Spleen (tissue), 11 donors: ENCODE data around the gene ATP13A5. TPM values are rescaled to one million over a fixed set of nuclear protein-coding genes. Genes with fewer than 3 reads are reported as not detected.

Experiments used
- DNase-seq: peaks from one replicate; pipeline ENCODE4 v3.0.0-alpha.2; 2020
- H3K27ac ChIP-seq, 8 donors: fragments of 200-600 bp; sonication (generic) in 7 of 8; 1 replicate in 4 of 8; 2 replicates in 4 of 8; pipeline versions ENCODE4 v1.5.0 to v1.8.0; 2016 to 2021; ENCODE audit warnings: inconsistent platforms in 4 of 8, mild to moderate bottlenecking in 4 of 8, moderate library complexity in 1 of 8
- H3K27me3 ChIP-seq, 7 donors: fragments of 200-600 bp; sonication (generic) in 6 of 7; replicated peaks in 1 of 7; 1 replicate in 4 of 7; 2 replicates in 3 of 7; pipeline versions ENCODE4 v1.5.0 to v1.8.0; 2016 to 2021; ENCODE audit warnings: inconsistent platforms in 3 of 7, mild to moderate bottlenecking in 1 of 7
- H3K36me3 ChIP-seq, 6 donors: fragments of 200-600 bp; sonication (generic) in 5 of 6; 1 replicate in 4 of 6; 2 replicates in 2 of 6; pipeline versions ENCODE4 v1.5.0 to v1.8.0; 2016 to 2021; ENCODE audit warnings: inconsistent platforms in 2 of 6
- H3K4me1 ChIP-seq, 6 donors: fragments of 200-600 bp; sonication (generic) in 5 of 6; 1 replicate in 3 of 6; 2 replicates in 3 of 6; pipeline versions ENCODE4 v1.5.0 to v1.8.0; 2016 to 2021; ENCODE audit warnings: inconsistent platforms in 3 of 6
- H3K4me3 ChIP-seq, 8 donors: fragments of 200-600 bp; sonication (generic) in 7 of 8; 1 replicate in 4 of 8; 2 replicates in 4 of 8; pipeline versions ENCODE4 v1.5.0 to v1.8.0; 2016 to 2021; ENCODE audit warnings: inconsistent platforms in 4 of 8, mild to moderate bottlenecking in 4 of 8, moderate library complexity in 2 of 8
- H3K9me3 ChIP-seq, 8 donors: fragments of 200-600 bp; sonication (generic) in 7 of 8; 1 replicate in 4 of 8; 2 replicates in 4 of 8; pipeline versions ENCODE4 v1.5.0 to v1.8.0; 2016 to 2021; ENCODE audit warnings: inconsistent platforms in 4 of 8
- POLR2A ChIP-seq, 3 donors: fragments of 450-650 bp; IDR thresholded peaks; one replicate each; pipeline ENCODE4 v1.5.1; 2017; ENCODE audit warnings: antibody characterized with exemption in 3 of 3, mild to moderate bottlenecking in 1 of 3
- POLR2AphosphoS5 ChIP-seq, 3 donors: sonication (generic); formaldehyde crosslinking; IDR thresholded peaks; one replicate each; pipeline ENCODE4 v1.5.1; 2017; ENCODE audit warnings: antibody characterized with exemption in 3 of 3
- WGBS, 5 donors: extraction: QIAGEN DNeasy Blood & Tissue Kit in 3 of 5; methylation state at CpG; one replicate each; pipeline versions ENCODE4 v1.1.5 to v1.1.7; 2013 to 2018; 5-methylcytosine and 5-hydroxymethylcytosine counted together
- intact Hi-C: fragments of 100-400 bp; cut with DNase I; formaldehyde crosslinking; loops from one replicate; pipeline ENCODE4 v1.15.0; 2023; ENCODE audit warnings: low total_unique reads
- polyA plus RNA-seq, 3 donors: library from polyadenylated mRNA; stranded (reverse); fragments of 200-250 nt; gene quantifications; one replicate each; pipeline ENCODE4 v1.2.1, GENCODE V29; 2013
- total RNA-seq, 7 donors: library from RNA; depleted of rRNA in 3 of 7; stranded (reverse); fragments of >200 nt in 3 of 7; fragmentation: NEBNext Ultra II Directional in 4 of 7; extraction: Animal tissue kit (Norgen Biotek cat#: 25700) in 4 of 7; gene quantifications; one replicate each; pipeline versions ENCODE4 v1.1.0 to v1.2.1, GENCODE V29; 2016 to 2021
- TF ChIP-seq, protein P1 (sequence below), 11 experiments: fragments of 200-600 bp in 7 of 11; fragments of 450-650 bp in 4 of 11; sonication (generic) in 4 of 11; IDR thresholded peaks in 8 of 11; conservative IDR thresholded peaks in 3 of 11; 1 replicate in 7 of 11; 2 replicates in 4 of 11; pipeline versions ENCODE4 v1.4.0 to v1.8.0; 2016 to 2021; ENCODE audit warnings: antibody characterized with exemption in 11 of 11, inconsistent platforms in 4 of 11, mild to moderate bottlenecking in 1 of 11
- donor health status: healthy with polysubstance abuse.
- donor health status: DM: no; HTN: no; CAD: no; lungs with moderate emphysema.
- donor health status: DM: no; HTN: no; CAD: no.
- donor health status: Bipolar disorder and iron deficiency.
- donor health status: healthy.
- donor health status: DM: no; HTN: no; CAD: no.
- donor health status: DM: yes; HTN: yes; CAD: no.

The ATP13A5 gene
- total and polyA plus RNA-seq, 10 donors: 0.13 TPM; not detected in 9

DNA sequence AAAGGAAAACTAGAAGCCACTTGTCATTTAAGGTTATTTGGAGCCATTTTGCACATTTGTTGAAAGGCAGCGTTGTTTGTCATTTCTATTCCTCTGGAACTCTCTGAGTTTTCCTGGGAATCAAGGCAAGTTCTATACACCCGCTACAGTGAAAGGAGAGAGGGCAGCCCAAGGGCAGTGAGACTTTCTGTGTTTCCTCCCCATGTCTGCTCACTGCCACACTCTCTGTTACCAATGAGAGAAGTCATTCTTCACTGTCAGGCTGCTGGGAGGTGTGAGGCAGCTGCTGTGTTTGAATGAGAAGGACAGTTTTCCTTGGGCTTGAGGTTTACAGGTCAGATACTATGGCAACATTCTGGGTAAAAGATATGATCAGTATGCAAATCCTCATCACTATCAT lies 36.0 kb downstream of the ATP13A5 start:
- no peak overlapping the region for H3K27ac ChIP-seq
- WGBS, 5 donors: 57 to 76% (median 72%) methylated on average over 2 of the region's 2 CpGs
- TF ChIP-seq, protein P1, sequence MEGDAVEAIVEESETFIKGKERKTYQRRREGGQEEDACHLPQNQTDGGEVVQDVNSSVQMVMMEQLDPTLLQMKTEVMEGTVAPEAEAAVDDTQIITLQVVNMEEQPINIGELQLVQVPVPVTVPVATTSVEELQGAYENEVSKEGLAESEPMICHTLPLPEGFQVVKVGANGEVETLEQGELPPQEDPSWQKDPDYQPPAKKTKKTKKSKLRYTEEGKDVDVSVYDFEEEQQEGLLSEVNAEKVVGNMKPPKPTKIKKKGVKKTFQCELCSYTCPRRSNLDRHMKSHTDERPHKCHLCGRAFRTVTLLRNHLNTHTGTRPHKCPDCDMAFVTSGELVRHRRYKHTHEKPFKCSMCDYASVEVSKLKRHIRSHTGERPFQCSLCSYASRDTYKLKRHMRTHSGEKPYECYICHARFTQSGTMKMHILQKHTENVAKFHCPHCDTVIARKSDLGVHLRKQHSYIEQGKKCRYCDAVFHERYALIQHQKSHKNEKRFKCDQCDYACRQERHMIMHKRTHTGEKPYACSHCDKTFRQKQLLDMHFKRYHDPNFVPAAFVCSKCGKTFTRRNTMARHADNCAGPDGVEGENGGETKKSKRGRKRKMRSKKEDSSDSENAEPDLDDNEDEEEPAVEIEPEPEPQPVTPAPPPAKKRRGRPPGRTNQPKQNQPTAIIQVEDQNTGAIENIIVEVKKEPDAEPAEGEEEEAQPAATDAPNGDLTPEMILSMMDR (IDR thresholded peaks at IDR 0.05 in 8 of 11, conservative IDR thresholded peaks at IDR 0.05 in 3 of 11): no peak
- no peak for TF ChIP-seq POLR2AphosphoS5 (IDR thresholded peaks at IDR 0.05)
- TF ChIP-seq POLR2A (IDR thresholded peaks at IDR 0.05): no peak
- H3K4me1 ChIP-seq: no peaks in the 10 kb centered on the region
- peaks cover 0 to 3% (median 0%) of the 10 kb centered on the region in 7 donors for H3K27me3 ChIP-seq
- H3K9me3 ChIP-seq: peaks cover 0 to 1% (median 0%) of the 10 kb centered on the region in 8 donors
- no peaks in the 10 kb centered on the region for H3K36me3 ChIP-seq
- DNase-seq: no peak
- no peak overlapping the region for H3K4me3 ChIP-seq
- intact Hi-C loops: no loop called here

DNA sequence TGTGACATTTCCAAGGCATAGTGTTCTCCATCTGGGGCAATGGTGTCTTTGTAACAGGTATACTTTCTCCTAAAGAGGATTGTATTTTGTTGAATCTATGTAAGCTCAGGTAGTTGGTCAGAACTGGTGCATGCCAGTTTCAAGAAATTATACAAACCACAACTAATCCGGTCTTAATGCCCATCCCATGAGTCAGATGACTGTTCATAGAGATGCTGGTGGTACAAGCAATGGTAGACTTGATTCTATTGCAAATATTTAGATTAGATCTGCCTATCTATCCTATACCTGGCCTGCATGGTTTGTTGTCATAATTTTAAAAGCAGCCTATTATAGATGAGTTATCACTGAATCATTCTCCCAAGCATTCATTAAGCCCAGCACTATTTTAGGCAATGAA lies 43.5 kb downstream of the ATP13A5 start:
- intact Hi-C loops: no loop called here
- TF ChIP-seq POLR2A (IDR thresholded peaks at IDR 0.05): no peak
- no peak for TF ChIP-seq POLR2AphosphoS5 (IDR thresholded peaks at IDR 0.05)
- TF ChIP-seq, protein P1 (IDR thresholded peaks at IDR 0.05 in 8 of 11, conservative IDR thresholded peaks at IDR 0.05 in 3 of 11): no peak
- WGBS, 5 donors: 76 to 96% (median 88%) methylated on average over 1 of the region's 1 CpG
- peaks cover 0 to 4% (median 0%) of the 10 kb centered on the region in 8 donors for H3K9me3 ChIP-seq
- H3K4me3 ChIP-seq: no peak overlapping the region
- H3K4me1 ChIP-seq: no peaks in the 10 kb centered on the region
- no peak for DNase-seq
- no peak overlapping the region for H3K27ac ChIP-seq
- no peaks in the 10 kb centered on the region for H3K36me3 ChIP-seq
- no peaks in the 10 kb centered on the region for H3K27me3 ChIP-seq

DNA sequence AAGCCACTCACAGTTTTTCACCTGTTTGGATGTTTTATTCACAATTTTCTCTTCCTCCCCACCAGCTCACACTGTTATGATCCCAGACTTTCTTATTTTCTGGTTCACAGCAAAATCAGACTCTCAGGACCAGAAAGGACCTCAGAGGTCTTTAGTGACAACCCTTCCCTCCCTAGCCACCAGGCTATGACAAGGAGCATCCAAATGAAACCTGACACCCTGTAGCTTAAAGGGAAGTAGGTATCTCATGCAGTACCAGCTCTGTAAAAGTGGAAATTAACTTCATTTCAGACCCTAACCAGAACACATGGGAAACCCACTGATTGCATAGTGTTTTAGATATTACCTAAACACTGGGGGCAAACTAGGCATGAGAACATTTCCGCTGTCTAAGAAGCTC lies 45.3 kb downstream of the ATP13A5 start:
- Histone ChIP-seq H3K27ac (no peak overlapping the region), H3K36me3 (no peaks in the 10 kb centered on the region), H3K4me3 (no peak overlapping the region), H3K9me3 (peaks cover 0 to 4% (median 0%) of the 10 kb centered on the region in 8 donors), H3K27me3 (no peaks in the 10 kb centered on the region), H3K4me1 (no peaks in the 10 kb centered on the region)
- WGBS, 5 donors: 46 to 100% (median 91%) methylated on average over 1 of the region's 1 CpG
- no peak for DNase-seq
- TF ChIP-seq POLR2AphosphoS5 (IDR thresholded peaks at IDR 0.05) (no peak), POLR2A (IDR thresholded peaks at IDR 0.05) (no peak)
- TF ChIP-seq, protein P1 (IDR thresholded peaks at IDR 0.05 in 8 of 11, conservative IDR thresholded peaks at IDR 0.05 in 3 of 11): no peak
- intact Hi-C loops: no loop called here

DNA sequence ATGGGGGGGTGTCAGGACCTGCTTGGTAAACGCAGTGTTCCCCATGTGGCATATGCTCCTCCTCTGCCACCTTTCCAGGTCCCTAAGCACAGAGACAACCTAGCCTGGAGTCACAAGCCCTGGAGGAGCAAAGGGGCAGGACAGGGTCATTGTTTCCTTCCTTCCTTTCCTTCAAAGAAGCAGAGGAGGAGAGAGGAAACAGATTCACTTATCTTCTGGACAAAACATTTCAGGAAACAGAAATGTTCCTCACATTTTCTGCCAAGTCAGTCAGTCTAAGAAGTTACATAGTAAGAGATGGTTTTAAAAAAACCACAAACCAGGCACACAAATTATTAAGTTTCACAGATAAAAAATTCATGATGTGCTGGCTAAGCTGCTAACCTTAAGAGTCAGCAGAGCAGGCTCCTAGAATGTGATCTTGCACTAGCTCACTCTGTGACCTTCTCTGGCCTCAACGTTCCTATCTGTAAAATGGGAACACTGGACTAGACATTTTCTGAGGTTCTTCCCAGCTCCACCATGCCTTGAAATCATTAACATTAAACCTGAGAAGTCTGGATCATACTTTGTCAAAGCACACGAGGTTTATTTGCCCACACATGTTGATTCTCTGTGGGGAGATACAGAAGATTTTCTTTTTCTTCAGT lies 47.9 kb downstream of the ATP13A5 start:
- no peak overlapping the region for H3K27ac ChIP-seq
- TF ChIP-seq, protein P1 (IDR thresholded peaks at IDR 0.05 in 8 of 11, conservative IDR thresholded peaks at IDR 0.05 in 3 of 11): no peak
- no peak for TF ChIP-seq POLR2AphosphoS5 (IDR thresholded peaks at IDR 0.05)
- TF ChIP-seq POLR2A (IDR thresholded peaks at IDR 0.05): no peak
- no peaks in the 10 kb centered on the region for H3K9me3 ChIP-seq
- intact Hi-C loops: no loop called here
- 48 to 66% (median 59%) methylated on average over 3 of the region's 3 CpGs for WGBS, 5 donors
- peaks cover 0 to 5% (median 0%) of the 10 kb centered on the region in 7 donors for H3K27me3 ChIP-seq
- no peak for DNase-seq
- H3K4me1 ChIP-seq: no peaks in the 10 kb centered on the region
- no peak overlapping the region for H3K4me3 ChIP-seq
- no peaks in the 10 kb centered on the region for H3K36me3 ChIP-seq
